Measurements from ENCODE around the gene CFAP44. TPM values are rescaled to one million over a fixed set of nuclear protein-coding genes. Genes with fewer than 3 reads are reported as not detected.
"Not testable (repeated sequence)": the region's sequence is repeated elsewhere in the genome, so short reads cannot be mapped to it uniquely, and the experiment has no call there.

The CFAP44 gene, protein sequence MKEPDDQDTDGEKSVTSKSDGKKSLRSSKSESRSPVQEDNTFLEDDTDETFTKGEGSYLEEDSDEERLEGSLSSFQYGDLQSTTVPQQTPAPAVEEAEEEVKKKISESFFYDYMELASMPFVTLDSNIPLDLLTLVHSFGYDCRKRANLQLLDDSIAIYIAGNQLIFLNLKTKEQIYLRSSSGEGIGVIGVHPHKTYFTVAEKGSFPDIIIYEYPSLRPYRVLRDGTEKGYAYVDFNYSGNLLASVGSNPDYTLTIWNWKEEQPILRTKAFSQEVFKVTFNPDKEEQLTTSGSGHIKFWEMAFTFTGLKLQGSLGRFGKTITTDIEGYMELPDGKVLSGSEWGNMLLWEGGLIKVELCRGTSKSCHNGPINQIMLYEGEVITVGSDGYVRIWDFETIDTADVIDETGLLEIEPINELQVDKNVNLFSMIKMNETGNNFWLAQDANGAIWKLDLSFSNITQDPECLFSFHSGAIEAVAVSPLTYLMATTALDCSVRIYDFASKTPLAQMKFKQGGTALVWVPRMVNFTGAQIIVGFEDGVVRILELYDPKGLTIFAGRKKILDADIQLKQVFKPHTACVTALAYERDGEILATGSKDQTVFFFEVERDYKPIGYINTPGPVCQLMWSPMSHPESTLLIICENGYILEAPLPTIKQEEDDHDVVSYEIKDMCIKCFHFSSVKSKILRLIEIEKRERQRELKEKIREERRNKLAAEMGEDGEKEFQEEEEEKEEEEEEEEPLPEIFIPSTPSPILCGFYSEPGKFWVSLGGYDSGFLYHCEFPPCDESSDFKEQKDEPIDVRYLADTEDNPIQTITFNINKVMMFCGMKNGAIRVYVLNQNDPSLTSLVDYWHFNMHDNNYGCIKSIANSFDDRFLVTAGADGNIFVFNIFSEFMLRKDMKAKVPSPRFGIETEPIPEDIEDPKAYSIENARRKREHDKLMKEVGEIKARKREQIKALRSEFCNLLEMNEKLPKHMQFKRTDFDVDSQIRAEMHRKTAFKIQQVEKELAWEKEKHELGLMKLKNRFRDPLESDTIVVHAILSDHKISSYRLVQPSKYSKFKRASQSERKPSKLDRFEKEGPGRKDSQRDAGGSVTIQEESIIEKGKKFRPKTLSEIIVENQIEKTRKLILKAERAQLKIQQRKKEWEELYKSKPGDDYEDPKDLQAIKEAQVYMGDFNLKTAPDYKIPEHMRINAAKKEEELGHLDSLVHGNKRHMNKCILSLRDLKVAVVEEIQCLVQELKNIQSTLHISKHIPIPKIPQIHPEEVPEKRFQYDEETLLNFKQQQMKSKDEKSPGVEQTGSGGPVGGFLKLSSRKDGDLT (N-terminal part only)
- total RNA-seq (2014; rRNA removed; shearing (Covaris generic); ENCODE audit: low replicate concordance): 15.3 and 17.4 TPM in 2 replicates

DNA sequence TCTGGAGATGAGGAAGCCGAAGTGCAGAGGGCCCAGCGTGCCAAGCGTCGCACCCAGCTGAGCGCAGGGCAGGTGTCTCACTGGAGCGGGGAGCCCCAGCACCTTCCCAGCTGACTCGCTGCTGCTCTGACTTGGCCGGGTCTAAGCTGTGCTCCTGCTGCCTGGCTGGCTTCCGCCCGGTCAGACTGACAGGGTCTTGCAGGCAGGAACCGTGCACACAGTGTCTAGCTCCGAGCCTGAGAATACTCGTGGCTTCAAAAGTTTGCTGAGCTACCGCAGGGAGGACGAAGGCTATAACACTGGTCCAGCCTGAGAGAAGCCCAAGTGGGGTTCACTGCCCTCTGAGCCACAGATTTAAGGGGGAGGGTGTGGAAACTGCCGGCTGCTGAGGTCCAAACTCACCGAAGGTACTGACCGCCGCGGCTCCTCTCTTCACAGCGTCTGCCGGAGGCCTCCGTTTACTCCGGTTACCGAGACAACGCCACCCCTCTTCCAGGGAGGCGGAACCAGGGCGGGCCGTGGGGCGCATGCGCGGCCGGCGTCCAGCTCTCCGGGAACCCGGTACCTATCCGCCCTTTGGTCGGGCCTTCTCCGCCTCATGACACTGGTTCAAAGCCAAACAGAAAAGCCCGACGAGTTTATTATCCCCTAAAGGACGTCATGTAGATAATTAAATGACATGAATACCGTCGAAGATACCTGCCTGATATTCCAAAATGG is at the start of gene CFAP44:
Gene CFAP44, minus strand, starts transcription at position 443 of the 720 bp plus-strand sequence. CDS start 7,829 bp downstream, outside the sequence.
- Histone ChIP-seq H3K4me2 (ENCODE audit: low read depth, low read length, poor library complexity, severe bottlenecking) (no peak within 1 kb of the TSS), H3K9me3 (ENCODE audit: low read length) (no peaks in the 10 kb centered on the region), H3K79me2 (ENCODE audit: low read length) (no peaks in the 10 kb centered on the region), H3K4me1 (ENCODE audit: low read length) (peaks cover 16% of the 10 kb centered on the region), H3K36me3 (ENCODE audit: insufficient read depth, low read length) (peaks cover 22% of the 10 kb centered on the region), H3K27ac (ENCODE audit: low read length) (no peak within 1 kb of the TSS), H3K9me2 (replicated peaks; ENCODE audit: insufficient read depth, low read length) (no peaks in the 10 kb centered on the region; the same call in 1 of the 2 replicates), H4K20me1 (ENCODE audit: insufficient read depth, low read depth, low read length) (no peaks in the 10 kb centered on the region), H3K4me3 (ENCODE audit: low read length) (no peak within 1 kb of the TSS), H3K9ac (ENCODE audit: low read length) (no peak within 1 kb of the TSS), H2AFZ (ENCODE audit: low read length) (no peak within 1 kb of the TSS), H3K27me3 (ENCODE audit: low read length) (no peaks in the 10 kb centered on the region)
- DNase-seq: no peak

GRCh38 chr3:113485161-113485609 is 43.9 kb upstream of the CFAP44 start:
- Histone ChIP-seq H3K4me3 (ENCODE audit: low read length) (no peak overlapping the region), H3K36me3 (ENCODE audit: insufficient read depth, low read length) (peaks cover 29% of the 10 kb centered on the region; the same call in 1 of the 2 replicates), H3K4me2 (ENCODE audit: low read depth, low read length, poor library complexity, severe bottlenecking) (no peak overlapping the region), H2AFZ (ENCODE audit: low read length) (no peak overlapping the region), H3K9me2 (replicated peaks; ENCODE audit: insufficient read depth, low read length) (no peaks in the 10 kb centered on the region), H4K20me1 (ENCODE audit: insufficient read depth, low read depth, low read length) (no peaks in the 10 kb centered on the region), H3K27ac (ENCODE audit: low read length) (no peak overlapping the region), H3K4me1 (ENCODE audit: low read length) (no peaks in the 10 kb centered on the region), H3K27me3 (ENCODE audit: low read length) (no peaks in the 10 kb centered on the region), H3K9ac (ENCODE audit: low read length) (no peak overlapping the region), H3K79me2 (ENCODE audit: low read length) (no peaks in the 10 kb centered on the region), H3K9me3 (ENCODE audit: low read length) (no peaks in the 10 kb centered on the region)
- DNase-seq: no peak

GRCh38 chr3:113468539-113468938 is 27.2 kb upstream of the CFAP44 start:
- H3K27ac ChIP-seq (ENCODE audit: low read length): no peak overlapping the region

DNA sequence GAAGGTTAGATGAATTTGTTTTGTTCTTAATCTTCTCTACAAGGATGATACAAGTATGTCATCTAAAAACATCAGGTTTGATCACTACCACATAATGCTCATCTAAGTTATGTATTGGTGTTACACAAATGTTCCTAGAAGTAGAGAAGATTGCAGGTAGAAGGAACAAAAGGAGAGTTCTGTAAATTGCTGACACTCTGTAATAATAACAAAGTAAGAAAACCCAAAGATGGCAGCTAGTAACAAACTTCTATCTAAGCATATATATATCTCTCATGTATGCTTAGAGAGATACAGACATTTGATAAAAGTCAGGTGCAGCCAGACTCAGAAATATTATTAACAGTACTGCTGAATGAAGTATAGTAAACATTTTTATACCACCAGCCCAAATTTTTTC is 20.2 kb upstream of the CFAP44 start:
- no peaks in the 10 kb centered on the region for H3K4me1 ChIP-seq (ENCODE audit: low read length)
- no peak overlapping the region for H3K9ac ChIP-seq (ENCODE audit: low read length)
- H3K9me2 ChIP-seq (replicated peaks; ENCODE audit: insufficient read depth, low read length): no peaks in the 10 kb centered on the region
- H3K9me3 ChIP-seq (ENCODE audit: low read length): peaks cover 4% of the 10 kb centered on the region; the same call in 1 of the 2 replicates
- H3K27ac ChIP-seq (ENCODE audit: low read length): no peak overlapping the region
- H4K20me1 ChIP-seq (ENCODE audit: insufficient read depth, low read depth, low read length): no peaks in the 10 kb centered on the region
- no peak for DNase-seq
- H3K79me2 ChIP-seq (ENCODE audit: low read length): 0 out of 2 replicates have a peak, but pooled peaks cover 6% of the 10 kb centered on the region
- H3K36me3 ChIP-seq (ENCODE audit: insufficient read depth, low read length): peaks cover 62% of the 10 kb centered on the region
- no peaks in the 10 kb centered on the region for H3K27me3 ChIP-seq (ENCODE audit: low read length)
- H3K4me3 ChIP-seq (ENCODE audit: low read length): no peak overlapping the region
- H3K4me2 ChIP-seq (ENCODE audit: low read depth, low read length, poor library complexity, severe bottlenecking): no peak overlapping the region
- no peak overlapping the region for H2AFZ ChIP-seq (ENCODE audit: low read length)

More at GRCh38 chr3:113468539-113468938, 27.2 kb upstream of the CFAP44 start:
- no peak overlapping the region for H3K4me2 ChIP-seq (ENCODE audit: low read depth, low read length, poor library complexity, severe bottlenecking)
- H2AFZ ChIP-seq (ENCODE audit: low read length): no peak overlapping the region
- H3K79me2 ChIP-seq (ENCODE audit: low read length): no peaks in the 10 kb centered on the region
- peaks cover 40% of the 10 kb centered on the region for H3K36me3 ChIP-seq (ENCODE audit: insufficient read depth, low read length)
- H3K9ac ChIP-seq (ENCODE audit: low read length): no peak overlapping the region
- peaks cover 1% of the 10 kb centered on the region; the same call in 1 of the 2 replicates for H3K9me3 ChIP-seq (ENCODE audit: low read length)
- H4K20me1 ChIP-seq (ENCODE audit: insufficient read depth, low read depth, low read length): no peaks in the 10 kb centered on the region
- H3K27me3 ChIP-seq (ENCODE audit: low read length): no peaks in the 10 kb centered on the region
- DNase-seq: no peak
- H3K4me3 ChIP-seq (ENCODE audit: low read length): no peak overlapping the region
- peaks cover 9% of the 10 kb centered on the region for H3K4me1 ChIP-seq (ENCODE audit: low read length)
- H3K9me2 ChIP-seq (replicated peaks; ENCODE audit: insufficient read depth, low read length): no peaks in the 10 kb centered on the region

DNA sequence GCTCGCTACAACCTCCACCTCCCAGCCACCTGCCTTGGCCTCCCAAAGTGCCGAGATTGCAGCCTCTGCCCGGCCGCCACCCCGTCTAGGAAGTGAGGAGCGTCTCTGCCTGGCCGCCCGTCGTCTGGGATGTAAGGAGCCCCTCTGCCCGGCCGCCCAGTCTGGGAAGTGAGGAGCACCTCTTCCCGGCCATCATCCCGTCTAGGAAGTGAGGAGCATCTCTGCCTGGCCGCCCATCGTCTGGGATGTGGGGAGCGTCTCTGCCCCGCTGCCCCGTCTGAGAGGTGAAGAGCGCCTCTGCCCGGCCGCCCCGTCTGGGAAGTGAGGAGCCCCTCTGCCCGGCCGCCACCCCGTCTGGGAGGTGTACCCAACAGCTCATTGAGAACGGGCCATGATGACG is 17.3 kb upstream of the CFAP44 start:
- H3K4me2 ChIP-seq (ENCODE audit: low read depth, low read length, poor library complexity, severe bottlenecking); H3K79me2 ChIP-seq (ENCODE audit: low read length); H3K4me3 ChIP-seq (ENCODE audit: low read length); H3K27ac ChIP-seq (ENCODE audit: low read length); H4K20me1 ChIP-seq (ENCODE audit: insufficient read depth, low read depth, low read length); H3K27me3 ChIP-seq (ENCODE audit: low read length); H3K9ac ChIP-seq (ENCODE audit: low read length); H3K4me1 ChIP-seq (ENCODE audit: low read length); DNase-seq; H2AFZ ChIP-seq (ENCODE audit: low read length); H3K9me2 ChIP-seq (replicated peaks; ENCODE audit: insufficient read depth, low read length); H3K9me3 ChIP-seq (ENCODE audit: low read length): not testable (repeated sequence)
- peaks cover 52% of the 10 kb centered on the region for H3K36me3 ChIP-seq (ENCODE audit: insufficient read depth, low read length)

DNA sequence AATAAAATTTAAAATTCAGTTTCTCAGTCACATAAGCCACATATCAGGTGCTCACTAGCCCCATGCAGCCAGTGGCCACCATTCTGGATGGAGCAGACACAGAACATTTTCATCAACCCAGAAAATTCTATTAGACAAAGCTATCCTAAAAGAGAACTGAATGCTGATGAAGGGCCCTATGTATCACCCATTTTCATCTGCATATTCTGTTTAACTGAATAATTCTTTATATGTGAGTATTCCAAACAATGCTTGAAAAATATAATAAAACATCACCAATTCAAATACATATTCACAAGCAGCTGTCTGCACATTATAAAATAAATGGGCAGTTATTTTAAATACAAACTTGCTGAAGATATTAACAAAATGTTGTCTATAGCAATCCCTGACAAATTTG is 14.2 kb upstream of the CFAP44 start:
- Histone ChIP-seq H3K9me2 (replicated peaks; ENCODE audit: insufficient read depth, low read length) (no peaks in the 10 kb centered on the region), H3K27me3 (ENCODE audit: low read length) (no peaks in the 10 kb centered on the region), H3K9me3 (ENCODE audit: low read length) (no peaks in the 10 kb centered on the region), H3K4me2 (ENCODE audit: low read depth, low read length, poor library complexity, severe bottlenecking) (no peak overlapping the region), H2AFZ (ENCODE audit: low read length) (no peak overlapping the region), H3K27ac (ENCODE audit: low read length) (no peak overlapping the region), H3K9ac (ENCODE audit: low read length) (no peak overlapping the region), H3K36me3 (ENCODE audit: insufficient read depth, low read length) (peaks cover 39% of the 10 kb centered on the region), H3K4me3 (ENCODE audit: low read length) (no peak overlapping the region), H3K4me1 (ENCODE audit: low read length) (no peaks in the 10 kb centered on the region), H3K79me2 (ENCODE audit: low read length) (peaks cover 3% of the 10 kb centered on the region; the same call in 1 of the 2 replicates), H4K20me1 (ENCODE audit: insufficient read depth, low read depth, low read length) (no peaks in the 10 kb centered on the region)
- DNase-seq: no peak

GRCh38 chr3:113454630-113455029 is 13.3 kb upstream of the CFAP44 start:
- Histone ChIP-seq H3K9me2 (replicated peaks; ENCODE audit: insufficient read depth, low read length) (no peaks in the 10 kb centered on the region), H3K9ac (ENCODE audit: low read length) (no peak overlapping the region), H3K36me3 (ENCODE audit: insufficient read depth, low read length) (peaks cover 31% of the 10 kb centered on the region), H3K4me2 (ENCODE audit: low read depth, low read length, poor library complexity, severe bottlenecking) (no peak overlapping the region), H3K4me3 (ENCODE audit: low read length) (no peak overlapping the region), H3K4me1 (ENCODE audit: low read length) (no peaks in the 10 kb centered on the region), H3K79me2 (ENCODE audit: low read length) (peaks cover 3% of the 10 kb centered on the region; the same call in 1 of the 2 replicates), H2AFZ (ENCODE audit: low read length) (no peak overlapping the region), H3K9me3 (ENCODE audit: low read length) (no peaks in the 10 kb centered on the region), H3K27ac (ENCODE audit: low read length) (no peak overlapping the region), H3K27me3 (ENCODE audit: low read length) (no peaks in the 10 kb centered on the region), H4K20me1 (ENCODE audit: insufficient read depth, low read depth, low read length) (no peaks in the 10 kb centered on the region)
- no peak for DNase-seq

Data from Karpas-422 (cell line).